ENCODE results near the gene MEAK7.

MEAK7 gene

DNA sequence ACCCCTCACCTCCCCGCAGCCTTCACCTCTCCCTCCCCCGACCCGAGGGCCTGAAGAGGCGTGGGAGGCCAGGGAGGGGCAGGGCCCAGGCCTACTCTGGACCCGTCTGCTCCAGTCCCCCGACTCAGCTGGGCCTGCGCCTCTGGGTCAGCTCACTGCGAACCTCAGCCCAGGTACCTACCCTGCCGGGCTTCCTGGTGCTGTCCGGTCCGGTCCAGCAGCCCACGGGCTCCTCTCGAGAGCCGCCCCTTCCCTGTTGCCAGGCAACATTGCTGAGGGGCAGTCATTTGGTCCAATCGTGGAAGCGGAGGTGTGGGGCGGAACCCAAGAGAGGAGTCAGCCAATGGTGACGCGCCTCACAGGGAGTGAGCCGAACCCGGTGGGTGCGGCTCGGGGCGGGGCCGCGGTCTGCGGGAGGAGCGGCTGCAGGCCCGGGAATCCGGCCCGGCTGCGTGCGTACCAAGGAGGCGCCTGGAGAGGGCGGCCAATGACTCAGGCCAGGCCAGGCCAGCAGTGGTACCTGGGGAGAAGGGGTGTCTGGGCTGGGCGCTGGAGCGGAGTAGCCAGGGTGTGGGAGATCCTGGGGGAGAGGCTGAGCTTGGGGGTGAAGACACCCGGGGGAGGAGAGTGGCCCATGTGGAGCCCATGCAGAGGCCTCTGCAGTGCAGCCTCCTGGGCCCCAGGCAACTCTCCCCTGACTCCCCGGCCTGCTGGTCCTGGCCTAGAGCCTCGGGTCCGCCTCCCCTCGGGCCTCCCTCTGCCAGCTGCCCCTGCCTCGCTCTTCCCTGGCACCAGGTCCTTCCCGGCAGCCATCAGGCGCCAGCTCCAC lies at the start of gene MEAK7:
Gene MEAK7, minus strand, starts transcription at position 240 of the 829 bp plus-strand sequence. CDS start 6,573 bp downstream, outside the sequence.
- in situ Hi-C loops (cut with MboI; ENCODE audit: low sequenced_read_pairs), result loop anchor here (25.0 kb wide), 1 partner anchor 458 kb away; no protein-coding TSS in a partner anchor

DNA sequence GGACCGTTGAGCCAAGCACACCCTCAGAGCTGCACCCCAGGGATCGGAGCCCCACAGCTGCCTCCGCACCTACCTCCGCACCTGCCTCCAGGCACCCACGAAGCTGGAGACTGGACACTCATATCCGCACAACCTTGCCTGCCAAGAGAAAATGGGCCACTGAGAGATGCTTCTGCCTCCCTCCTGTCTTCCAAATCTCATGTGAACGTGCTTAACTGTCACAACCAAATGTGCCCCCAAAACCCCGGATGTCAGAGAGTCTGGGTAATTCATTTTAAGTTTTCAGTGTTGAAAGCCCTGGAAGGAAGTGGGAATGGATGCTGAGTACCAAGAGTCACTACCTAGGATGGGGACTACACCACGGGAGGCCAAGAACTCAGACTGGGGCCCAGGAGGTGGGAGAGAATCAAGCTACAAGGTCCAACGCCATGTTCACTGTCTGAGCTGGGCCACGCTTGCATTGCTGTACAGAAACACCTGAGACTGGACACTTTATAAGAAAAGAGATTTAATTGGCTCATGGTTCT lies 49.5 kb upstream of the MEAK7 start:
- in situ Hi-C loops (cut with MboI; ENCODE audit: low sequenced_read_pairs), result no loop called here

DNA sequence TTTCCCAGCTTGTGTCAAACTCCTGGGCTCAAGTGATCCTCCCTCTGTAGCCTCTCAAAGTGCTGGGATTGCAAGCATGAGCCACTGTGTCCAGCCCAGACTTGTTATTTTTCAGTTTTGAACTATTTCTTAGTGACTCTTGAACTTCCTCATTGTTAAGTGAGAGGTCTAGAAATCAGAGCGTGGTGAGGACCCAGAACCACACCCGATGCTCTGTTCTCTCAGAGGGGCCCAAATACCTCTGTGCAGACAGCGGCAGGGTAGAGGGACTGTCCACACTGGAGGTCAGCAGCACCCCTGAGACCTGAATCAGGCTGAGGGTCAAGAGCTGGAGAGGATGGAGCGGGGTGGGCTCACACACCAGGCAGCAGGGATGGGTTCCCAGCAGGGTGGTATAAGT lies 47.7 kb upstream of the MEAK7 start:
- in situ Hi-C loops (cut with MboI; ENCODE audit: low sequenced_read_pairs), result no loop called here

GRCh38 chr16:84550096-84550495 lies 45.6 kb upstream of the MEAK7 start:
- in situ Hi-C loops (cut with MboI; ENCODE audit: low sequenced_read_pairs), result no loop called here

GRCh38 chr16:84548971-84549844 lies 44.7 kb upstream of the MEAK7 start:
- in situ Hi-C loops (cut with MboI; ENCODE audit: low sequenced_read_pairs), result no loop called here

DNA sequence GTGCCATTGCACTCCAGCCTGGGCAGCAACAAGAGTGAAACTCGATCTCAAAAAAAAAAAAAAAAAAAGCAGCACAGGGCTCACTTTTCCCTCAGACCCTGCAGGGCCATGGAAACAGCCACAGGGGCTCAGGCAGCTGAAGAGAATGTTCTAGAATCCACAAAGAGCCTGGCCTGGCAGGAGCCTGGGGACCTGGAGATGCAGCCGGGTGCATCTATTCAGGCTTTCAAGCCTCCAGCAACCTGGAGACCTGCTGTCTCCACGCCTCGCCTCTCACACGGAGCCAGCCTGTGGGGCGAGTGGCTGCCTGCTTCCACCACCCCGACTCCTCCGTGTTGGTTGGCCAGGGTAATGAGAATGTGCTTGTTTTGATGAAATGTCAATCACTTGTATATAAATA lies 44.0 kb upstream of the MEAK7 start:
- in situ Hi-C loops (cut with MboI; ENCODE audit: low sequenced_read_pairs), result no loop called here

DNA sequence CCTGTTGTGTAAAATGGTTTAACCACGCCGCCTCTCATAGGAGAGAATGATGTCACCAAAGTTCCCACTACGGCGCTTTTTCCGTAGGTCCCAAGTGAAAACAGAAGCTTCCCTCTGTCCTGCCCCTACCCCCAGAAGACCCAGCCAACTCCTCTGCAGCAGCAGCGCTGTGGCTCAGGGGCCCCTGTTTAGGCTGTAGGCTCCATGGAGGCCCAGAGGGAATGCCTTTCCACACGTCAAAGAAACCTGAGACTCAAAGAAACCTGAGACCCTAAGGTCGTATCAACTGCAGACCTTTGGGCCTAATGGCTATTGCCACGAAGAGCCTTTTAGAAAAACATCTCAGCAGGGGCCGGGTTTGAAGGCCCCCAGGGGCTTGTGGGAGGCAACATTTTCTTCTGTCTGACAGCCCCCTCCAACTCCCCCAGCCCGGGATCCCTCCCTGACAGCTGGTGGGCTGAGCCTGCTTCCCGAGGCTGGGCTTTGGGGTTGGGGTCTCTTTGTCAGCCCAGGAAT lies 43.1 kb upstream of the MEAK7 start:
- in situ Hi-C loops (cut with MboI; ENCODE audit: low sequenced_read_pairs), result no loop called here

GRCh38 chr16:84546669-84547545 lies 42.4 kb upstream of the MEAK7 start:
- in situ Hi-C loops (cut with MboI; ENCODE audit: low sequenced_read_pairs), result no loop called here

DNA sequence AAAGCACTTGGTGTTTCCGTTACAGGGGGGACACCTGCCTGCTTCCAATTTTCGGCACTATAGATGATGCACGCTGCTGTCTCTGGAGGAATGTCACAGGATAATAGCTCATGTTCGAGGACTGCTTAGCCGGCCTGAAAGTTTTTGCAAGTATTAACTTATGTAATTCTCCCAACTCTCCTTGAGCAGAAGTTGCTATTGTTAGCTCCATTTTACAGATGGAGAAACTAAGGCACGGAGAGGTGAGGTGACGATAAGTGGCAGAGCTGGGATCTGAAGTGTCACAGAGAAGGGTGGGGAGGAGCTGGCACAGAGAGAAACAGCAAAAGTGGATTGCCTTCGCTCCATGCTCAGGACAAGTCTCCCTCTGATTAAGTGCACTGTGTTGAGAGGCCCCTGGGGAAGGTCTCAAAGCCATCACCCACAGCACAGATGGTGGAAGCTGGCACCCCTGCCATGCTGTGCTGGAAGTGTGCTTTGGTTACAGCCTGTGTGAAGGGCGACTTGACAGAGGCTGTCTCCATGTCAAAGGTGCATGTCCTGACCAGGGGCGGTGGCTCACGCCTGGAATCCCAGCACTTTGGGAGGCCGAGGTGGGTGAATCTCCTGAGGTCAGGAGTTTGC lies 40.8 kb upstream of the MEAK7 start:
- in situ Hi-C loops (cut with MboI; ENCODE audit: low sequenced_read_pairs), result no loop called here

GRCh38 chr16:84544031-84544773 lies 39.7 kb upstream of the MEAK7 start:
- in situ Hi-C loops (cut with MboI; ENCODE audit: low sequenced_read_pairs), result no loop called here

- in situ Hi-C loops (cut with MboI; ENCODE audit: low sequenced_read_pairs), result no loop called here
Measured at GRCh38 chr16:84543253-84543652, 38.8 kb upstream of the MEAK7 start.

DNA sequence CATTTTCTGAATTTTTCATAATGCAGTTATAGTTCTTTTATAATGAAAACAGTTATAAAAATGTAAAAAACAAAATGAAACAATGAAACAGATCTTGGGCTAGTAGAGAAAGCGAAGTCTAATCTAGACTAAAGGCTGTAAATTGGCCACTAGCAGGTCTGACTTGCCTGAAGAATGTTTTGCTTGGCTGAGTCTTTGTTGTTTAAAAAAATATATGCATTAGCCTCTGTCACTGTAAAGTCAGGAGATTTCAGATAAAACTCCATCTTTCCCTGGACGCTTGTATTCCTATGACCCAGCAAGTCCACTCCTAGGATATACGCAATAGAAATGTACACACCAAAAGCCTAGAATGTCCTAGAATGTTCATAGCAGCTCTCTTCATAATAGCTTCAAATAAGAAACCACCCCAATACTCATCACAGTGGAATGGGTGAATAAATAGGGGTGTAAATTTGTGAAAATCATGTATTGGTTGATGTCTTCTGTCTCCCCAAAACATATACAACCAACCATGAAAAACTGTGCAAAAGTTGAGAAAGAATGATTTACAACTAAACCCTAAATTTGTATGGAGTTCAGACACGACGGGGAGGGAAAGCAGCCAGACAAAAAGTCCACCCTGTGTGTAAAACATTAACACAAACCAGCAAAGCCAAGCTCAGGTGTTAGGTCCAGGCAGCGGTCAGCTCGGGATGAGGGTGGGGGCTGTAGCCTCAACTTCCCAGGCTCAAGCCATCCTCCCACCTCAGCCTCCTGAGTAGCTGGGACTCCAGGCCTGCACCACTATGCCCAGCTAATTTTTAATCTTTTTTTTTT lies 37.7 kb upstream of the MEAK7 start:
- in situ Hi-C loops (cut with MboI; ENCODE audit: low sequenced_read_pairs), result no loop called here

GRCh38 chr16:84540194-84540593 lies 35.7 kb upstream of the MEAK7 start:
- in situ Hi-C loops (cut with MboI; ENCODE audit: low sequenced_read_pairs), result no loop called here

GRCh38 chr16:84538222-84538840 lies 33.9 kb upstream of the MEAK7 start:
- in situ Hi-C loops (cut with MboI; ENCODE audit: low sequenced_read_pairs), result no loop called here

DNA sequence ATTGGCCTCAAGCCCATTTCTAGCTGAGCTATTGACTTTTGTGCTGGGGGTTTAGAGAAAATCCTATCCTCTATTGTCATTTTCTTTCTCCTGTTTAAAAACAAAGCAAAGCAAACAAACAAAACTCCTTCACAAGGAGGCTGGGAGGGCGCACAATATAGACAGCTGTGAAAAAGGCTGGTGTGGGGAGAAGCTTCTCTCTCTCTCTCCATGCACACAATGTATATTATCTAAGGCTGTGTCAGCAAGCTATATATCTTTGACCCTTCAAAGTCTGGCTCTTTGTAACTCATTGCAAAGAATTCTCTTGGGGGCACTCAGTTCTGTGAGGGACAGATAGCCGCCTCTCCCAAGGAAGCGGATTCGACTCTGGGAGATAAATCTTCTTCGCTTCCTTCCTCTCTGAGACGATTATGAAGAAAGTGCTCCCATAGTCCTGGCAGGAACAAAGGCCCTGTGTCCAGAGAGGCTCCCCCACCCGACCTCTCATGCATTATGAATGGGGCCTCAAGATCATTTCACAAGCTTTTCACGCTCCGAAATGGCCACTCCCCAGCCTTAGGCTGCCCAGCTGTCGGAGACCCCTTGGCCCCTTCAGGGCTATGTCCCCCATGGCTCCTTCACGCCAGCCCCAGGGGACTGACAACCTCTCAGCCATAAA lies 33.2 kb upstream of the MEAK7 start:
- in situ Hi-C loops (cut with MboI; ENCODE audit: low sequenced_read_pairs), result no loop called here

- in situ Hi-C loops (cut with MboI; ENCODE audit: low sequenced_read_pairs), result no loop called here
Measured at GRCh38 chr16:84535851-84536250, 31.4 kb upstream of the MEAK7 start.

GRCh38 chr16:84535408-84535807 lies 30.9 kb upstream of the MEAK7 start:
- in situ Hi-C loops (cut with MboI; ENCODE audit: low sequenced_read_pairs), result no loop called here
